C4-2B (cell line): ENCODE measurements around the gene MAN2A1.

Experiments used
- H3K27ac ChIP-seq: fragments of 450-650 bp; 2 replicates; pipeline ENCODE4 v1.5.1; 2017
- CTCF ChIP-seq: fragments of 450-650 bp; conservative IDR thresholded peaks from 2 replicates; pipeline ENCODE4 v1.5.1; 2017; ENCODE audit warnings: mild to moderate bottlenecking
- ZFX ChIP-seq: fragments of 450-650 bp; IDR thresholded peaks from 2 replicates; pipeline ENCODE4 v1.6.1; 2017

The MAN2A1 gene

GRCh38 chr5:109876941-109877669 is 187.4 kb downstream of the MAN2A1 start:
- TF ChIP-seq CTCF (no peak), ZFX (no peak)
- H3K27ac ChIP-seq, result no peak overlapping the region

DNA sequence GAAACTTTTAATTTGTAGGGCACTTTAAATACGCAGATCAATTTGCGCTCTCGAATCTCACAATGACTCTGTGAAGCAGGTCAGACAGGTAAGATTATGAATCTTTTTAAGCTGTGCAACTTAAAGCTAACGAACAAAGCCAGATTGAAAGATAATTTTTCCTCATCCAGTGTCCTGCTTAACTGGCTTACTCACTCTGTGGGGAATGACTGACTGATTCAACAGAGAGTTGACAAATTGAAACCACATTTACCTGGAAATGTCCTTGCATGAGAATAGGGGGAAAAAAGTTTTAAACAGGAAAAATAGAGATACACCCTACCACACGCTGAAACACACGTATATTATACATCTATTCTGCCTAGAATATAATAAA is 187.9 kb downstream of the MAN2A1 start:
- H3K27ac ChIP-seq, result no peak overlapping the region
- TF ChIP-seq CTCF (no peak), ZFX (no peak)

DNA sequence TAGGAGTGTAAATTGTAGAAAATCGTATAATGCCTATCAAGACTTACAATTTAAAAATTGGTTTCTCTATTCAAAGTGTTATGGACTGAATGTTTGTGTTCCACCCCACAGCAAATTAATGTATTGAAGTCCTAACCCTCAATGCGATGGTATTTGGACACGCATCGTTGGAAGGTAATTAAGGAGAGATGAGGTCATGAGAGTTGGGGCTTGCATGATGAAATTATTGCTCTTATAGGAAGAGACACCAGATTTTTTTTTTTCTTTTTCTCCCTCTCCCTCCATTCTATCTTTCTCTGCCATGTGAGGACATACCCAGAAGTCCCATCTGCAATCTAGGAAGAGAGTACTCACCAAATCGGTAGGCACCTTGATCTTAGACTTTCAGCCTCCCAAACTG is 189.2 kb downstream of the MAN2A1 start:
- no peak overlapping the region for H3K27ac ChIP-seq

GRCh38 chr5:109880907-109881685 is 191.4 kb downstream of the MAN2A1 start:
- no peak for TF ChIP-seq ZFX
- no peak for TF ChIP-seq CTCF
- no peak overlapping the region for H3K27ac ChIP-seq

More for the DNA sequence above, 189.2 kb downstream of the MAN2A1 start:
- TF ChIP-seq ZFX, result no peak
- TF ChIP-seq CTCF, result no peak

DNA sequence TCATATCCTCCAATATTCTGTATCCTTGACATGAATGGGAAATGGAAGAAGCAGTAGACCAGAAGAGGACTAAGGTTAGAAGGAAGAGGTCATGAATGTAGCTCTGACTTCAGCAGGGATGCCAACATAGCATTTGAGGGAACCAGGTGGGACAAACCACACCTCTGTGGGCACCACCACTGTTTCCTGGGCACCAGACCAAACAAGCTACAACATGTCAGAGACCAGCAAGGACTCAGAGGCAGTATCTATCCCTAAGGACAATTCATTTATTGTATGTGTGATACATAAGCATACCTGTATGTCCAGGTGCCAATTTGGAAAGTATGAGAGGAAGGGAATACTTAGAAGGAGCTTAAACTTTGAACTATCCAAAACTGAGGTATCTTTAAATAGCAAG is 192.8 kb downstream of the MAN2A1 start:
- no peak for TF ChIP-seq ZFX
- no peak for TF ChIP-seq CTCF
- no peak overlapping the region for H3K27ac ChIP-seq

GRCh38 chr5:109884676-109885075 is 194.9 kb downstream of the MAN2A1 start:
- H3K27ac ChIP-seq, result no peak overlapping the region
- TF ChIP-seq CTCF (no peak), ZFX (no peak)

DNA sequence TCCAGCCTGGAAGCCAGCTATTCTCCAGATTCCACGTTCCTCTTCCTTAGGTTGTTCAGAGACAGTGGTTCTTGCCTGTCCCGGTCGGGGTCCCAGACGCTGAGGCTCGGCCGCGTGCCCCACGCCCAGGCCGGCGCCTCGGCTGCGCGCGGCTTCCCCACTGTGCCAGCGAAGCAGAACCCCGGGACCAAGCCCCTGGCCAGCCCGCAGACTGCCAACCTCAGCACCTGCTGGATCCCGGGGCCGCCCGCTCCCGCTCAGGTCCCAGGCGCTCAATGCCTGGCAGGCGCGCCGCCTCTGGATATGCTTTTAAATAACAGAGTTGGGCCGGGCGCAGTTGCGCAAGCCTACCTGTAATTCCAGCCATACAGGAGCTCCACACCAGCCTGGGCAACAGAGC is 195.5 kb downstream of the MAN2A1 start:
- TF ChIP-seq ZFX (no peak), CTCF (no peak)
- H3K27ac ChIP-seq, result no peak overlapping the region
